HG03469 (cell line): Measurements from ENCODE around the gene ANKRD16.
"Not testable (repeated sequence)": the region's sequence is repeated elsewhere in the genome, so short reads cannot be mapped to it uniquely, and the experiment has no call there.

Experiments
- ATAC-seq: cut with Tn5 transposase; IDR thresholded peaks from one replicate; pipeline ENCODE4 v1.9.1; 2021; ENCODE audit warnings: mild to moderate bottlenecking, moderate library complexity, moderate number of reproducible peaks; ENCODE audit not compliant: unreplicated experiment

Gene ANKRD16

DNA sequence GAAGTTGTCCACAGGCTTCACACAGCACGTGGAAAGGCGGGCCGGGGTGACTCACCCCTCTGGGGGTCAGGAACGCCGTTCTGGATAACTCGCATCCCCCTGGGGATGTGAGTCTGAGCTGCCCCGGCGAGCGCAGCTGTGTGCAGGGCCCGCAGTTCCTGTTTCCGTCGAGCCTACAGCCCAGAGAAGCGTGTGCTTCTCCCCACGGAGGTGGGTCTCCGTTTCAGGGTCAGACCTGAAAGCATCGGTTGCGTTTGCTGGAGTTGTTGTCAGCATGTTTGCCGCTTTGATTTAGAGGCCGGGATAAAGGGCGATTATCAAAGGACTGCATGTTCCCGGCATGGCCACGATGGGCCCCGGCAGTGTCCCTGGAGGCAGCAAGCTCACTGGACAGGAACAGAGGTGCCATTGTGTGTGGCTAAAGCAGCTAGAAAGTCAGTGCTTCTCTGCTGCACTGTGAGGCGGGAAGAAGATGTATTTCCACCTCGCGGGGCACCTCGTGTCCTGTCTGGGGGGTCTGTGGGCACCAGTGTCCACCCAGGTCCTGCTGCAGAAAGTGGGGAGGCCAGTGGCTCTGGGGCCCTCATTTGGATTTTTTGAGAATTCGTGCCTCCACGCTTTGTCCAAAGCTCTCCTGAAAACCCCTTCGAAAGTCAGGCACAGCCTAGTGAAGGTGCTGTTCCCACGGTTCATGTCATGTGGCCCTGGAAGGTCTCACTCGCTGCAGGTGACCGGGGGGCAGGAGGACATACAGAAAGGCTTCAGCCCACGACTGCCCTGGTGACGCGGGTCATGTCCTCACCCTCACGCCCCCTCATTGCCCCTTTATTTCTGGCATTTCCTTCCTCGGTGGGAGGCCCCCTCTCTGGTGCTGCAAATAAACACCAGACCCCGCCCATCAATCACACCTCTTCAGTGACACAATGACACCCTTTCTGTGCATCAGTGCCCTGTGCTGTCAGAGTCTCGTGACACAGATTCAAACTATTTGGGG, 49.1 kb downstream of the ANKRD16 start:
- peak; percentile 71 for ATAC-seq

DNA sequence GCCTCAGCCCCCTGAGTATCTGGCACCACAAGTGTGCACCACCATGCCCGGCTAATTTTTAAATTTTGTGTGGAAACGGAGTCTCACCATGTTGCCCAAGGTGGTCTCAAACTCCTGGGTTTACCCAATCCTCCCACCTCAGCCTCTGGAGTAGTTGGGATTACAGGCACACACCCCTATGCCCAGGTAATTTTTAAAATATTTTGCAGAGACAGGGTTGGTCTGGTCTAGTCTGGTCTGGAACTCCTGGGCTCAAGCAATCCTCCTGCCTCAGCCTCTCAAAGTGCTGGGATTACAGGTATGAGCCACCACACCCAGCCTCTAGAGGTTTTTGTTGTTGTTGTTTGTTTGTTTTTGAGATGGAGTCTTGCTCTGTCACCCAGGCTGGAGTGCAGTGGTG, 53.5 kb downstream of the ANKRD16 start:
- not testable (repeated sequence) for ATAC-seq

DNA sequence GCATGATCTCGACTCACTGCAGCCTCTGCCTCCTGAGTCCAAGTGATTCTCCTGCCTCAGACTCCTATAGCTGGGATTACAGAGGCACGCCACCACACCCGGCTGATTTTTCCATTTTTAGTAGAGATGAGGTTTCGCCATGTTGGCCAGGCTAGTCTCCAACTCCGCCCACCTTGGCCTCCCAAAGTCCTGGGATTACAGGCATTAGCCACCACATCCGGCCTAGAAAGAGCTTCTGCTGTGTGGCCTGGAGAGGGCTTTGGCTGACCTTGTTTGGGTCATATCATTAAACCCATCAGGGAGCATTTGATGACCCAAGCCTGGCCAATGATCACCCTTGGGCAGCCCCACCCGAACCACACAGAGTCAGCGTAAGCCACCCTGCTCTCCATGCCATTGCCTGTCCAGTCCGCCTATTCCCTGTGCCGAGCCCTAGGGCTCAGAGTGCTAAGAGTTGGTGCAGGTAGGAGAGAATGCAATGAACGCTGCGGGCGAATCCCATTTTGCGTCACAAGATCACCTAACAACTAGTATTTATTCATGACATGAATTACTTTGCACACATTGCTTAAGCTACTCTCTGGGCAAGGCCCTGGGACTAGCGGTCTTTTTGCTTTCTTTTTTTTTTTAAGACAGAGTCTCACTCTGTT, 54.1 kb downstream of the ANKRD16 start:
- ATAC-seq, result no peak

DNA sequence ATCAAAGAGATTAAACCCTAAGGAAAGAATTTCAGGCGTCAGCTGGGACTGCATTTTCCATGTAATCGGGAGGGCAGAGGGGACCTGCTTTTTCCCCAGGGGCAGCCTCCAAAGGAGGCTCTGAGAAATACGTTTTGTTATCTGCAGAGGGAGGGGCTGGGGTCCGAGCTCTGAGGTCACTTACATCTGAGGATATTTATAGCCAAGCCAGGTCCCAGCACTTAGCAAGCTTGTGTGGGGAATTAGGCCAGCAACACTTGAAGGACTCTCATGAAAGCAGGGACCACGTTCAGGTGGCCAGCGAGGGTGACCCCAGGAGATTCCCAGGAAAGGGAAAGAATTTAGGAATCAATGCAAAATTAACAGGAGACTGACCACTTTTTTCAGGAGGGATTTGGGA, 55.9 kb downstream of the ANKRD16 start:
- ATAC-seq, result no peak

DNA sequence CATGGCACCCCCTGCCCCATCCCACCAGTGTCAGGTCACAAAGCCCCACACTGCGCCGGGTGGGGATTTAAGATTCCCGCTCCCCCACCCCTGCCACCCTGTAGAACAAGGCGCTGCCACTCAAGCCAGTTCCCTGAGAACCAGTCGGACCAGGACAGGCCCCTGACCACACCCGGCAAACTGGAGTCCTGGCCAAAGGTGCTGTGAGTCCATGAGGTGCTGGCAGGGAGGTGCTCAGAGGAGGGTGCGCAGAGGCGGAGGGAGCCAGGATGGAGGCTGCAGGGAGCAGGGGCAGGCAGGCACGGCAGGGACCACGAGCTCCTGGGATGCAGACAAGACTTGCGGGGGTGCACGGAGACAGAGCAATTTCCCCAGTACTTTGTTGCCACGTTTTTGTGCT, 56.7 kb downstream of the ANKRD16 start:
- ATAC-seq, result no peak

DNA sequence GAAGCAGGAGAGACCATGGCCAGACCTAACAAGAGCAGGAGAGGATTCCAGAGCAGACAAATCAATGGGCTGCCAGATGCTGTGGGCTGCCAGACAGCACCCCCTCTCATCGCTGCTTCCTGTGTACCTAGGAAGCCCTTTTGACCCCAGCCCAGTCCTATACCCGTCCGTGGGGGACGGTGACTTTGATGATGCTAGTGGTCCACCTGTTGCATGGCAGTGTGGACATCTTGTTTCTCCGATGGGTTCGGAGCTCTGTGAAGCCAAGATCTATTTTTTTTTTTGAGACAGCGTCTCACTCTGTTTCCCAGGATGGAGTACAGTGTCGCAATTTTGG, 58.3 kb downstream of the ANKRD16 start:
- no peak for ATAC-seq

DNA sequence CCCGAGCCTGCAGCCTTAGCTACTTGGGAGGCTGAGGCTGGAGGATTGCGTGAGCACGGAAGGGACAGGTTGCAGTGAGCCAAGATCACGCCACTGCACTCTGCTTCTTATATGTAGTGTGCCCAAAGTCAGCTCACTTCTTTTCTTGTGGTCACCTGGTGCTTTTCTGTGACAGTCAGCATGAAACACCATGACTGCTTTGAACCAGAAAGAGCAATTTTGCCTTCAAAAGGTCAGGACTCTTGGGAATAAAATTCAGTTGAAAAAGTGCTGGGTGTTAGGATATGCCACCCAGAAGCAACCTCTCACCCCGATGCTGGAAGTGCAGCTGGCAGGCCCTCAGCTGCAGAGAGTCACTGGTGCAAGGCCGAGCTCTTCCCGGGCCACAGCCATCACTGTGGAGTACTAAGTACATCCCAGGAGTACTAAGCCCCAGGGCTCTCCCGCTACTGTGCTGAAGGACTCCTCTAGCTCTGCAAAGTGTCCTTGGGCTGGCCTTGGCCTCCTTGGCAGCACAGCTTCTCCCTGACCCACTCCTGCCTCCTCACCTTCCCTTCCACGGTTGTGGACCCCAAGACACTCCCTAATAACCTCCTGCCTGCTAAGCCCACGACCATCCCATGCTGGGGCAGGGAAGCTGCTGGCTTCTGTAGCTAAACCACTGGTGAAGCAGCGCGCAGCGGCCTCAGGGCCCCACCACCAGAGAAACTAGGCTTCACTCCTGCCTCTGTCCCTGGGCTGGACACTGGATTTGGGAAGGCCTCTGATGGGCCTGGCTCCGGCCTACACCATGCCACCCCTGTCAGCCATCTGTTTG, 58.9 kb downstream of the ANKRD16 start:
- ATAC-seq, result no peak

DNA sequence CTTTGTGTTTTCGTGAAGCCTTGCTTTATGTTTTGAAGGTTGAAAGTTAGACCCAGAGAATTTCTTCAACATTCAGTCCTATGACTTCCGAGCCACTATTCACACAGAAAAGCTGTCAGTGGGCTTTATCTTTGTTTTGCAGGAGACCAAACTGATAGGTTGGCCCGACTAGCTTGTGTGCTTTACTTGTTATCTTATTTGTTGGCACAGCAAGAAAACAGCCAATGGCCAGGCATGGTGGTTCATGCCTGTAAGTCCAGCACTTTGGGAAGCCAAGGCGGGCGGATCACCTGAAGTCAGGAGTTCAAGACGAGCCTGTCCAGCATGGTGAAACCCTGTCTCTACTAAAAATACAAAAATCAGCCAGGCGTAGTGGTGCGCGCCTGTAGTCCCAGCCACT, 60.4 kb downstream of the ANKRD16 start:
- ATAC-seq, result no peak

DNA sequence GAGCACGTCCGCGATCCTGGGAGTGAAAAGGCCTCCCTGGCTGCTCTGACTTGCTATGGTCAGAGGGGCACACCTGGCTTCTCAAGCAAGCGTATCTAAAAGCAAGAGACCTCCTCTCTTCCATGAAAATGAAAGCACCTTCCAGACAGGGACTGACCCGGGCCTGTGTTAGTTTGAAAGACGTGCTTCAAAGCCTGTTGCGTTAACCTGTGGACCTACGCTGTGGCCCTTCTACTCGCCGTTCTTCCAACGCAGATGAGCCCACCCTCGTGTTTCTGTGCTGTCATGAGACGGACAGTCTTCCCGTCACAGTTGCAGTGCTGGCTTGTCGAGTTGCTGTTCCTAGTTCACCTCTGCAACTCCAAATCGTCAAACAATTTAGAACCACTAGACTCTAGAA, 61.0 kb downstream of the ANKRD16 start:
- no peak for ATAC-seq

DNA sequence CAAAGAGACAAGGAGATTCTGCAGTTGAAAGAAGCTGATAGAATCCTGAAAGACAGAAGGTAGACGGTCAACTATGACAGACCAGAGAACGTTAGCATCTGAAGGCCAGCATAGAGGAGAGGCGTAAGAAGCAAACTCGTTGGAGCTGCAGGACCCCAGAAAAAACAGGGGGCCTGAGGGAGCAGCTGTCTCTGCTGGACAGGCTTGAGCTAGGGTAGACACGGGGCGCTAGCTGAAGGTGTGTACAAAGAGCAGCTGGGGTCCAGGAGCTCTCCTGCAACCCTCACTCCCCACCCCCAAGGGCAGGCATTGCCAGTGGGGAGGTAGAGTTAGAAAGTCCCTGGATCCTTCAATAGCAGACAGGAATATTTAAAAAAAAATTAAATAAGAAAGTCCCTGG, 61.9 kb downstream of the ANKRD16 start:
- no peak for ATAC-seq

DNA sequence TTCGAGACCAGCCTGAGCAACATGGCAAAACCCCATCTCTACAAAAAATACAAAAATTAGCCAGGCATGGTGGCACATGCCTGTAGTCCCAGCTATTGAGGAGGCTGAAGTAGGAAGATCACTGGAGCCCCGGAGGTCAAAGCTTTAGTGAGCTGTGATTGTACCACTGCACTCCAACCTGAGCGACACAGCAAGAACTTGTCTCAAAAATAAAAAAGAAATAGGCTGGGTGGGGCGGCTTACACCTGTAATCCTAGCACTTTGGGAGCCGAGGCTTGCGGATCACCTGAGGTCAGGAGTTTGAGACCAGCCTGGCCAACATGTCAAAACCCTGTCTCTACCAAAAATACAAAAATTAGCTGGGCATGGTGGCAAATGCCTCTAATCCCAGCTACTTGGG, 63.2 kb downstream of the ANKRD16 start:
- not testable (repeated sequence) for ATAC-seq

DNA sequence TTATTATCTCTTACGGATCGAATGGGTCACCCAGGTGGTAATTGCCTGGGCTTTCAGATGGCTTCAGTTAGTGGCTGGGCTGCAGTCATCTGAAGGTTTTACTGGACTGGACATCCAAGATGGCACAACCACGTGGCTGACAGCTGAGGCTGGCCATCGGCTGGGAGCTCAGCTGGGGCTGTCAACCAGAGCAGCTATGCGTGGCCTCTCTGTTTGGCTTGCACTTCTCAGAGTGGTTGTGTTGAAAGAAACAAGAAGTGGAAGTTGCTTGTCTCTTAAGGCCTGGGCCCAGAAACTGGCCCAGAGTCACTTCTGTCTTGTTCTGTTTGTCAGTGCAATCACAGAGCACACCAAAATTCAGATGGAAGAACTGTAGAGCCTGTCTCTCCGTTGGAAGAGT, 70.8 kb downstream of the ANKRD16 start:
- peak; percentile 37 for ATAC-seq

DNA sequence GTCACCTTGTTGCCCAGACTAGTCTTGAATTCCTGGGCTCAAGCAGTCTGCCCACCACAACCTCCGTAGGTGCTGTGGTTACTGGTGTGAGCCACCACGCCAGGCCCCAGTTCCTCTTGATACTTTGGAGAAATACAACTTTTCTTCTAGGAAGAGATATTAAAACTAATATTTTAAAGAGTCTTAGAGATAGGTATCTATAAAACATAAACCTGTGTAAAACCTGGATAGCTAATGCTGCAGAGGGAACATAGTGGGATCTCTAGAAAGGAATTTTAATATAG, 71.7 kb downstream of the ANKRD16 start:
- ATAC-seq, result no peak

DNA sequence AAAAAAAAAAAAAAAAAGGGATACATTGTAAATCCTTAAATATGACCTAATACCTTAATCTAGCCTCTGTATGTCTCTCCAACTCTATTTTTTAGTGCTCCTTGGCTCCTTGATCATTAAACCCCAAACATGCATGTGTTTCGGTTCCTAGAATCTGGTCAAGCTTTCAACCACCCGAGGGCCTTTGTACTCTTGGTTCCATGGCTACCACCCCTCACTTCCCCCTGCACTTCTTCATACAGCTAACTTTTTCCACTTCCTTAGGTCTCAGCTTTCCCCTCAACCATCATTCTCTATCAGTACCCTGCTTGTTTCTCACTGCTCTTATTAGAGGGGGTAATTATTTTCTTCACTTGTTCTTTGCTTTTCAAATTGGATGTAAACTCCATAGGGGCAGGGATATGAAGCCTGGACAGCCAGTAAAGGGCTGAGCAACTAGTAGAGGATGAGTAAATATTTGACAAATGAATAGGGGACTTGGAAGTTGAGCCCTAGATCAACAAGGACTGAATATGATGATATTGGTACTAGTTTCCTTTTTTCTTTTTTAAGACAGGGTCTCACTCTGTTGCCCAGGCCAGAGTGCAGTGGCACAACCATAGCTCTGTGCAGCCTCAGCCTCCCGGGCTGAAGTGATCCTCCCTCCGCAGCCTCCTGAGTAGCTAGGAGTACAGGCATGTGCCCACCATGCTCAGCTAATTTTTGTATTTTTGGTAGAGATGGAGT, 72.2 kb downstream of the ANKRD16 start:
- no peak for ATAC-seq

DNA sequence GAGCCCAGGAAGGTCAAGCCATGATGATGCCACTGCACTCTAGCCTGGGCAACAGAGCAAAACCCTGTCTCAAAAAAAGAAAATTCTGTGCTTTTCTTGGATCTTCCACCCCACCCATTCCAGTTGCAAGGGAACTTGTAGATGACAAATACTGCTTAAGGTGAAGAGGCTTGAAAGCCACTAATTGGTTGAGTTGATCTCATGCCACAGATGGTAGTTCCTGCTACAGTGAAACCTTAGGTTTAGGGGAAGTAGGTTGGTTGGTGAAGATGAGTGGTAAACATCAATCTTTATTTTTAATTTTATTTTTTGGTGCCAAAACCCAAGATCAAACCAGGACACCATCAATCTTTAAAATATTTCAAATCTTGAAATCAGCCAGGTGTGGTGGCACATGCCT, 73.5 kb downstream of the ANKRD16 start:
- no peak for ATAC-seq

DNA sequence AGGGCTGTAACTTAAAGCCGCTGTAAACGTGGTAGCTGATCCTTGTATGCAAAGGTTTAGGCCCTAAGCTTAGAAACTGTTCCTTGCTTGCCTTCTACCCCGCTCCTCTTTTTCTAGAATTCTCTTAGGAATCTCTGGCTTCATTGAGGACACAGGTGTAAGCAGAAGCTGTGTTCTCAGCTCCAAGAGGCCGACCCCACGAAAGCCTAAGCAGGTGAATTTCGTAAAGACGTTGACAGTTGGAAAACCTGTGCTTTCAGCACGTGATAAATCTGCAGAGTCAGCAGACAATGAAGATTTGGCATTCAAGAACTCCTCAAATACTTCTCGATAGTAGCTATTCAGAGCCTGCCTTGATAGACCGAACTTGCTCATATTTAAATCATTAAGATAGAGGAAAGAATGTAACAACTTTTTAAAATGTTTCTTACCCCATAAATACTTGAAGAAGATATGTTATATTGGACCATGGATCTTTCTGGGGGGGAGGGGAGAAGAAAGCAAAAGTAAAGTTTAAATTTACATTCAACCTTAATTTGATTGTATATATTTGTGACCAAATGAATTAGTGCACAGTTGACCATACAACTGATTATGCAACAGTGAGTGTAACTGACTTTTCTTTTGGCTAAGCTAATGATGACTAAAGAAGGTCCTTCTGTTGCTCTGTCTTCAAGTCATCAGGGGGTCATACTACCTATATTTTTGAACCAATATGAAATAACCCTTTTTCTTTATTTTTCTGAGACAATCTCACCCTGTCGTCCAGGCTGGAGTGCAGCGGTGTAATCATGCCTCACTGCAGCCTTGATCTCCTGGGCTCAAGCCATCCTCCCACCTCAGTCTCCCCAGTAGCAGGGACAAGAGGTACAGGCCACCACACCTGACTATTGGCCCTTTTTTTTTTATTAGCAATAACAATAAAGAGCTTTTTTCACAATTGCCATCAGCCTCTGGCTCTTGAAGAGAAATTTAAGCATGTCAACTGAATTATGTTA, 75.3 kb downstream of the ANKRD16 start:
- no peak for ATAC-seq

DNA sequence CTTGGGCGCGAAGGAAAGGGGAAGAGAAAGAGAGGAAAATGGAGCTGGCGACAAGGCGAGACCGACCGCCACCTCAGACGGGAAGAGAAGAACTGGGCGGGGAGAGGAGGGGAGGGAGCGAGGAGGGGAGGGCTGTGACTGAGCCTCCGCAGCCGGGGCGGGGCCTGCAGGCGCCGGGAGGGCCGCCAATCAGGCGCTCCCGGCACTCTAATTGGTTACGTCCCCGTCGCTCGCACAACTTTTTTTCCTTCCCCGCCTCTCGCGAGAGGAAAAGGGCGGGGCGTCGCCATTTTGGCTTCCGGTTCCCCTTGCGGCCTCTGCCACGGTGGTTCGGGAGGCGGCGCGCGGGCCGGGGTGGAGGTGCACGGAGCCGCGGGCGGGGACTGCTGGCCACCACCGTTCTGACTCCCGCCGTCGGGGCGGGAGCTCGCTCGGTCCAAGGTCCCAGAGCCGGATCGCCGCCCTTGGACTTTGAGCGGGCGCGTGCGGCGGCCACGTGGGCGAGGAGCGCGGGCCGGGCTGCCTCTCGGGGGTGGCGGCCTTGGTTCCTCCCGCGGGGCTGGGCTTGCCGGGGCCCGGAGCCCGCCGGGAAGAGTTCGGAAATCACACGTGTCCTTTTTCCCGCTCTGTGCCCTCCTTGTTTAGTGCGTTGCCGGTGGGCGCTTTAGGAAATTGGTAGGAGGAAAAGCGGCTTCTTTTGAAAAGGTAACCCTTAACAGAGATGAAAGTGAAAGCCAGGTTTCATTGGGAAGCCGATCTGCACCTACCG, 76.2 kb downstream of the ANKRD16 start, which contains the start of gene GDI2:
GDI2 (minus strand) TSS at position 94 of the 769 bp plus-strand sequence. CDS start 176 bp downstream, outside the sequence.
- ATAC-seq, result peak; percentile 49

DNA sequence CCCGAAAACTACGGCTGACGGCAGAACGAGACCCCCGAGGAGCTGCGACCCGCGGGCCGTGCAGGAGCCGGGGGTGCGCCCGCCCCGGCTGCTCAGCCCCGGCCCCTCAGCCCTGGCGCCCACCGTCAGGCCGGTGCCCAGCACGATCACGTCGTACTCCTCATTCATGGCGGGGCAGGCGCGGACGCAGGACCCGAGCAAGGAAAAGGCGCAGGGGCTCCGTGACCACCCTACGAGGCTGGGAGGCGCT, 76.7 kb downstream of the ANKRD16 start:
- peak; percentile 2 for ATAC-seq
